GM18526 (cell line): Measurements from ENCODE around the gene PREP.

Experiments used
- POLR2A ChIP-seq: IDR thresholded peaks from 3 replicates; pipeline ENCODE4 v1.6.1; 2011; ENCODE audit not compliant: insufficient read length; ENCODE audit errors: extremely low read depth

The PREP gene

DNA sequence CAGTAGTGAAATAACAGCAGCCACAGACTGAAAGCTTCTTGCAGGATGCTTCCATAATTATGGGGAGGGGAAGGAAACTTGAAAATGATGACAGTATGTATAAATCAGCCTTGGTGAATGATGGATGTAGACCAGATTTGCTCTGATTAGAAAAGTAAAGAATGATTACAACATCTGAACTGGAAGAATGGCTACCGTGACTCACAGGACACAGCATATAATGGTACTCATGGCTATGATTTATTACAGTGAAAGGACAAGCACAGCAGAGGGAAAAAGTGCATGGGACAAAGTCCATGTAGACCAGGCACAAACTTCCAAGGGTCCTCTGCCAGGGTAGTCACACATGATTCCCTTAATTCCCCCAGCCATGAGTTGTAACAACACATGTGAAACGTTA, 152.3 kb downstream of the PREP start:
- TF ChIP-seq POLR2A, result no peak

DNA sequence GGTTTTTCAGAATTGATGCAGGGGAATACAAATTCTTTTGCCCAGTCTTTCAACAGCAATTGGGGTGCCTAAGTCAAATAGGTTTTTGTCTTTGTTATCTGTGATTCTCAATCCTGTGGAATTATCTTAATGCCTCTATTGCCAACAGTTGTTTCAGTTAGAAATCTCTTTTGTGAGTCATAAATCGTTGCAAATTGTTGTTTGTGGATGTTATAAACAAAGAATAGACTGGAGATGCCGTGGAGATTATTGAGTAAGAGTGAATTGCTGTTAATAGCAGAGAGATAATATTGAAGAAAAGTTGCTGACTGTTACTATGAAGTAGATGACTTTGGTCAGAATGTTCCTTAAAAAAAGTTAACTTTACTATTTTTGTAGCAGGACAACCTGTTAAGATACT, 159.4 kb downstream of the PREP start:
- no peak for TF ChIP-seq POLR2A

- TF ChIP-seq POLR2A, result no peak
Measured at GRCh38 chr6:105235155-105235554, 167.7 kb downstream of the PREP start.
